NK-92 (cell line): Measurements from ENCODE around the gene PPP6R3.

ENCODE experiments used
- DNase-seq: peaks from one replicate; lab custom pipeline; 2025; ENCODE audit not compliant: unreplicated experiment; lab: John Stamatoyannopoulos, UW

PPP6R3 gene, protein sequence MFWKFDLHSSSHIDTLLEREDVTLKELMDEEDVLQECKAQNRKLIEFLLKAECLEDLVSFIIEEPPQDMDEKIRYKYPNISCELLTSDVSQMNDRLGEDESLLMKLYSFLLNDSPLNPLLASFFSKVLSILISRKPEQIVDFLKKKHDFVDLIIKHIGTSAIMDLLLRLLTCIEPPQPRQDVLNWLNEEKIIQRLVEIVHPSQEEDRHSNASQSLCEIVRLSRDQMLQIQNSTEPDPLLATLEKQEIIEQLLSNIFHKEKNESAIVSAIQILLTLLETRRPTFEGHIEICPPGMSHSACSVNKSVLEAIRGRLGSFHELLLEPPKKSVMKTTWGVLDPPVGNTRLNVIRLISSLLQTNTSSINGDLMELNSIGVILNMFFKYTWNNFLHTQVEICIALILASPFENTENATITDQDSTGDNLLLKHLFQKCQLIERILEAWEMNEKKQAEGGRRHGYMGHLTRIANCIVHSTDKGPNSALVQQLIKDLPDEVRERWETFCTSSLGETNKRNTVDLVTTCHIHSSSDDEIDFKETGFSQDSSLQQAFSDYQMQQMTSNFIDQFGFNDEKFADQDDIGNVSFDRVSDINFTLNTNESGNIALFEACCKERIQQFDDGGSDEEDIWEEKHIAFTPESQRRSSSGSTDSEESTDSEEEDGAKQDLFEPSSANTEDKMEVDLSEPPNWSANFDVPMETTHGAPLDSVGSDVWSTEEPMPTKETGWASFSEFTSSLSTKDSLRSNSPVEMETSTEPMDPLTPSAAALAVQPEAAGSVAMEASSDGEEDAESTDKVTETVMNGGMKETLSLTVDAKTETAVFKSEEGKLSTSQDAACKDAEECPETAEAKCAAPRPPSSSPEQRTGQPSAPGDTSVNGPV

DNA sequence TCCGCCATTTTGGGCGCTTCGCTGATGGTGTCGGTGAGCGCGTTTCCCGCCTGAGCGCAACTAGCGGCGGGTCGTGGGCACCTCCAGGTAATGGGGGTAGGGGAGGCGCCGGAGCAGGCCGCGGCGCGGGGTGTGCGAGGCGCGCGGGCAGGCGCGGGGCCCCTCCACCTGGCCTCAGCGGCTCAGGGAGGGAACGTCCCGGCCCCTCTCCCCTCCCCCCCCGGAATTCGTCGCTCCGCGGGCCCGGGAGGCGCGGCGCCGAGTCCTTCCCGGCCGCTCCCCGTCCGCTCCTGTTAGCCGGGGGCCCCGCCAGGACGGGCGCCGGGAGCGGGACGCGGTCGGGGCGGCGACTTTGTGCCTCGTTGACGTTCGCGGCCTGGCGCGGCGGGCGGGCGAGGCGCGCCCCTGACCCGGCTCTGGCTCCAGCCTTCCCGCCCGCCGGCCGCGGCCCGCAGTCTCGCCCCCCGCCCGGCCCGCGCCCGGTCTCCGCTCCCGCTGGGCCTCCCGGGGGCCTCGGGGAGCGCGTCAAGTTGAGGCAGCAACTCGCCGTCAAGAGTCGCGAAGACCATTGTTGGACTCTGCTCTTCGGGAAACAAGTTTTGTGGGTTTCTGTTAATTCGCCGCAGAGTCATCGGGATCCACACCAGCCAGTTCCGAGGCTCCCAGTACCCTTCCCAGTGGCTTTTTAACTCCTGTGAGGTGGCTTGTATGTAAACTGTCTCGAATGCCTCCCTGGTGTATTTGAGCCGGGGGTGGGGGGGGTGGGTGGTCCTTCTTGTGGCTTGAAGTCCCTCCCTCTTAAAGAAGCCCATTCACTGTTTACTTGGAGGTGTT is at the start of gene PPP6R3:
Gene PPP6R3 (plus strand): TSS at position 12 of the 834 bp plus-strand sequence. CDS start 76,913 bp downstream, outside the sequence.
- no peak for DNase-seq

DNA sequence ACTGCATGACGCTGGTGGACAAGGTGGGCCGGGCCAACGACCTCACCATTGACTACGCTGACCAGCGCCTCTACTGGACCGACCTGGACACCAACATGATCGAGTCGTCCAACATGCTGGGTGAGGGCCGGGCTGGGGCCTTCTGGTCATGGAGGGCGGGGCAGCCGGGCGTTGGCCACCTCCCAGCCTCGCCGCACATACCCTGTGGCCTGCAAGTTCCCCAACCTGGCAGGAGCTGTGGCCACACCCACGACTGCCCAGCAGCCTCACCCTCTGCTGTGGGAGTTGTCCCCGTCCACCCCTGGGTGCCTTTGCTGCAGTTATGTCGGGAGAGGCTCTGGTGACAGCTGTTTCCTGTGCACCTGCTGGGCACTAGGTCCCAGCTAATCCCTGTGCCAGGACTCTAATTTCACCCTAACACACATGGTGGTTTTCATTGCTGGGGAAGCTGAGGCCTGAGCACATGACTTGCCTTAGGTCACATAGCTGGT is 49.0 kb upstream of the PPP6R3 start:
- DNase-seq: no peak

DNA sequence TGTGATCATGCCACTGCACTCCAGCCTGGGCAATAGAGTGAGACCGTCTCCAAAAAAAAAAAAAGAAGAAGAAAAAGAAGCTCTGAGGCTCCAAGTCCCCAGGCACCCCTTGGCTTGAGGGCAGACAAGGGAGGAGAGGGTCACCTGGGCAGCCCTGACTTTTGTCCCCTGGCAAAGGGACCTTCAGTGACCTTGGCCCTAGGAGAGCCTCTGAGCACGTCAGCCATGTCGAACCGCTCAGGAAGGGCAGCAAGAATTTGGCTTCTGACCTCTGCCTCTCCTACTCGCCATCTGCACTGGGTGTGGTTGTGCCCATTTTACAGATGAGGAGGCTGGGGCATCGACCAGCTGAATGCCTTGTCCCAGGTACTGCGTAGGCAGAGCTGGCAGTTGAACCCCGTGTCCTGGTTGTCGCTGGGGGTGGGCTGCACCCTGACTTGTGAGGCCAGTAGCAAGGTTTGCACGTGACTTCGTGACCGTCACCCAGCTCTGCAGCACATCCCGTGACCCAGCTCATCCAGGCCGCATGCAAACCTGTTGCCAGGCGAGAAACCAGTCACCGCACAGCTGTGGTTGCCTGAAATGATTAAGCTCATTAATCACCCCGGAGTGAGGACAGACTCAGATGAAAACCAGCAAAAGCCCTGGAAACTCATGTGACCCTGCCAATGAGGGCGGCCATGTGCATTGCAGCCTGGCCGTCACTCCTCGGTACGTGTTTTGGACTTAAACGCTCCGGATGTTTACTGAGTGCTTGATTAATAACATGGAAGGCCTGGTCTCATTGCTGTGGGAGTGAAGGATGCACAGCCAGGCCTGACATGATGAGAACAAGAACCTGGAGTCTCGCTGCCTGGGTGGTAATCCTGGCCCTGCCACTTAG is 47.7 kb upstream of the PPP6R3 start:
- no peak for DNase-seq

DNA sequence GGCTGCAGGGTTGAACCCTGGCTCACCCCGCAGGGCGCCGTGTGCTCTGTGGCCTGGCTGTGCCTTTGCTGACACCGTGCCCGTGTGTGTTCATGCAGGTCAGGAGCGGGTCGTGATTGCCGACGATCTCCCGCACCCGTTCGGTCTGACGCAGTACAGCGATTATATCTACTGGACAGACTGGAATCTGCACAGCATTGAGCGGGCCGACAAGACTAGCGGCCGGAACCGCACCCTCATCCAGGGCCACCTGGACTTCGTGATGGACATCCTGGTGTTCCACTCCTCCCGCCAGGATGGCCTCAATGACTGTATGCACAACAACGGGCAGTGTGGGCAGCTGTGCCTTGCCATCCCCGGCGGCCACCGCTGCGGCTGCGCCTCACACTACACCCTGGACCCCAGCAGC is 47.0 kb upstream of the PPP6R3 start:
- no peak for DNase-seq

DNA sequence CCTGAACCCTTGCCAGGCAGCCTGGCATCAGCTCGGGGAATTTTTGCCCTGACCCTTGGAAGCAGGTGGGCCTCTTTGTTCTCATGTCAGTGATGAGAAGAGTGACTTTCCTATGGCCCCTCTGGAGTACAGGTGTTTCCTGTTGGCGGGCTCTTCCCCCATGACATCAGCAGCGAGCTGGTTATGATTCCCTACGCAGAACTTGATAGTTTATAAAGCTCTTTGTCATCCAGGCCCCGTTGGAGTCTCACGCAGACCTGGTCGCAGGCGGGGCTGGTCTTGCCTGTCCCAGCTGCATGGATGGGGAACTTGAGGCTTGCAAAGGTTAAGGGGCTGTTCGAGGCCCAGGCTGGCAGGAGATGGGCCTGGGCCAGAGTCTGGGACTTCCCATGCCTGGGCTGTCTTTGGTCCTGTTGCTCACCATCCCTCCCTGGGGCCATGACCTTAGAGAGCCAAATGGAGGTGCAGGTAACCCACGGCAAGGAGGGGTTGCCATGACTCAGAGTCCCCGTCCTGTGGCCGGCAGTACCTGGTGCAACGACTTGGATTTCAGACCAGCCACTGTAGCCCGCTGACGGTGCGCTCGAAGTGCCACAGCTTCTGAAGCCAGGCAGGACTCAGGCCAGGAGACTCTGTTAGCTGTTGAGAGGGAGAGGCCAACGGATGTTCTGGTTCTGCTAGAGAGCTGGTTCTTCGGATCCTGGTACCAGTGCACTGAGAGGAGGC is 45.9 kb upstream of the PPP6R3 start:
- no peak for DNase-seq

DNA sequence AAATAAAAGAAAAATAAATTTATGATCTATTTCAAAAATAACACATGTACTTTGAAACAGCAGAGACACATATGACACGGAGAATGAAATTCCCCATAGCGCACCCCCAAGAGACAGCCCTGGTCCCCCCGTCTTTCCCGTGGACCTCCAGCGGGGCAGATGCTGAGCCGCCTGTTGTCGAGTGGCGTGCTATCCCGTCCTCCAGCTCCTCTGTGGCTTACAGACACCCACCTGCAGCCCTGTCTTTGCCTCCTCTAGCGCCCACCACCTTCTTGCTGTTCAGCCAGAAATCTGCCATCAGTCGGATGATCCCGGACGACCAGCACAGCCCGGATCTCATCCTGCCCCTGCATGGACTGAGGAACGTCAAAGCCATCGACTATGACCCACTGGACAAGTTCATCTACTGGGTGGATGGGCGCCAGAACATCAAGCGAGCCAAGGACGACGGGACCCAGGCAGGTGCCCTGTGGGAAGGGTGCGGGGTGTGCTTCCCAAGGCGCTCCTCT is 44.4 kb upstream of the PPP6R3 start:
- DNase-seq: no peak

DNA sequence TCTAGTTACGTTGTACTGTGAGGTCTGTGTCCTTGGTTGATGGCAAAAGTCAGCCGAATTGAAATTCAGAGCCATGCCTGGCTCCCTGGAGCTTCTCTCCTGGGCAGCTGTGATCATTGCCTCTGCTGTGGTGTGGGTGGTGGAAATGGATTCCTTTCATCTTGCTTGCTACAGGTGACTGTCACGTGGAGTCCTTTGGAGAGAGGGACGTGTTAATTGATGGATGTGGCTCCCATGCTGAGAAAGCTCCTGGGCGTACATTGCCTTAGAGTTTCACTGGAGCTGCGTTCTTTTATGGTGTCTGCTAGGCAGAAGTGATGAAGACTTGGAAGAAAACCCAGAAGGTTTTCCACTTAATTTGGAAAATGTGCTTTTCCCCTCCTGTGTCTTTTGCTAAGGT is 41.9 kb upstream of the PPP6R3 start:
- DNase-seq: no peak

DNA sequence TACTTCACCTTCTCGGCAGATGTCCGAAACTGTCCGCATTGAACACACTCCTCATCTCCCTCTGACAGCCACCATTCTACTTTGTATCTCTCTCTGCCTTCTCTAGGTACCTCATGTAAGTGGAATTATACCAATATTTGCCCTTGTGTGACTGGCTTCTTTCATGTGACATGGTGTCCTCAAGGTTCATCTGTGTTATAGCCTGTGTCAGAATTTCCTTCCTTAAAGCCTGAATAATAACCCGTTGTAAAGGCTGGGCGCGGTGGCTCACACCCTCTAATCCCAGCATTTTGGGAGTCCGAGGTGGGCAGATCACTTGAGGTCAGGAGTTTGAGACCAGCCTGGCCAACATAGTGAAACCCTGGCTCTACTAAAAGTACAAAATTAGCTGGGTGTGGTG is 40.4 kb upstream of the PPP6R3 start:
- DNase-seq: no peak

DNA sequence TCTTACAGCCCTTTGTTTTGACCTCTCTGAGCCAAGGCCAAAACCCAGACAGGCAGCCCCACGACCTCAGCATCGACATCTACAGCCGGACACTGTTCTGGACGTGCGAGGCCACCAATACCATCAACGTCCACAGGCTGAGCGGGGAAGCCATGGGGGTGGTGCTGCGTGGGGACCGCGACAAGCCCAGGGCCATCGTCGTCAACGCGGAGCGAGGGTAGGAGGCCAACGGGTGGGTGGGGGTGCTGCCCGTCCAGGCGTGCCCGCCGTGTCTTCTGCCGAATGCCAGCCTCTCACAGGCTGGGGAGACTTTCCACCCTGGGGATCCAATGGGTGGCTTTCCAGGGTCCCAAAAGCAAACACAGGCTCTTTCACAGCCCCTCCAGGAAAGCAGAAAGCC is 37.1 kb upstream of the PPP6R3 start:
- DNase-seq: no peak

DNA sequence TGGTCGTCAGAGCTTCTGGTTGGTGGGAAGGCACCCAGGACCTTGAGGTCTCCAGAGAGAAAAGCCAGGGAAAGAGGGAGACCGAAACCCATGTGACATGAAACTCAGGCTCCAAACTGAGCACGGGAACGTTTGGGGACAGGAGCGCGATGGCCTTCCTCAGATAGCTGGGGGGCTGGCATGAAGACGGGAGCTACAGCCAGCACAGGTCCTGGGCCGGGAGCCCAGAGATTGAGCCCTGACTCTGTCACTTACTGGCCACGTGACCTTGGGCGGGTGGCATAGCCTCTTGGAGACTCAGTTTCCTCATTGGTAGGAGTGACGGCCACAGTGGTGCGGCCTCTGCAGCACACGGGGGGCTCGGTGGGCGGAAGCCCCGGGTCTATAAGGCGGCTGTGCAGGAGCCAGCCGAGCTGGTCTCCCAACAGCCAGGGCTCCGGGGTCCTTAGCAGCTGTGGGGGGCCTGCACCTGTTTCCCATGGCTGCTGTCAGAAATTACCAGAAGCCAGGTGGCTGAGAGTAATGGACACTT is 36.4 kb upstream of the PPP6R3 start:
- no peak for DNase-seq

DNA sequence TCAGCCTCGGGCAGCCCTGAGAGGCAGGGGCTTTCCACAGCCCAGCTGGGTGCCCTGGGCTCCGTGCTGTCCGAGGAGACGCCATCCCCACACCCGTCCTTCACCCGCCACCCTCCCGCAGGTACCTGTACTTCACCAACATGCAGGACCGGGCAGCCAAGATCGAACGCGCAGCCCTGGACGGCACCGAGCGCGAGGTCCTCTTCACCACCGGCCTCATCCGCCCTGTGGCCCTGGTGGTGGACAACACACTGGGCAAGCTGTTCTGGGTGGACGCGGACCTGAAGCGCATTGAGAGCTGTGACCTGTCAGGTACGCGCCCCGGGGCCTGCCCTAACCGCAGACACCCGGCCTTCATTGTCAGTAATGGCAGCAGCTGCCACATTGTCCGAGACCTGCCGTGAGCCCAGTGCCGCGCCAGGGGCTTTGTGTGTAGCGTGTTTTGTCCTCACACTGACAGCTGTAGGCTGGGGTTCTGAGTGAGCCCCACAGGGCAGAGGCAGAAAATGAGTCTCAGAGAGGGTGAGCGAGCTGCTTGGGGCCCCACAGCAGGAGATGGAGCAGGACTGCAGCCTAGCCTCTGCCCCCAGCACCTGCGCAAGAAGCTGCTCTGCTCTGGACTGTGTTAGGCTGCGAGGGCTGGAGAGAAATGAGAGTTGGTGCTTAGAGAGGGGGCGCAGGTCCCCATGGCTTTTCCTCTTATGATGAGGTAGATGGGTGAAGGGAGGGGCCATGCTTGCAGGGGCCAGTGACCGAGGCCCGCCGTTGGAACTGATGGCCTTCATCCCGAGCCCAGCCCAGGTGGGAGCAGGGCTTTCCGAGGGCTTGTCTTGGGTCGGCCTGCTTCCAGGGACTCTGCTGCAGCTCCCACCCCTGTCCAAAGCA is 35.3 kb upstream of the PPP6R3 start:
- no peak for DNase-seq

DNA sequence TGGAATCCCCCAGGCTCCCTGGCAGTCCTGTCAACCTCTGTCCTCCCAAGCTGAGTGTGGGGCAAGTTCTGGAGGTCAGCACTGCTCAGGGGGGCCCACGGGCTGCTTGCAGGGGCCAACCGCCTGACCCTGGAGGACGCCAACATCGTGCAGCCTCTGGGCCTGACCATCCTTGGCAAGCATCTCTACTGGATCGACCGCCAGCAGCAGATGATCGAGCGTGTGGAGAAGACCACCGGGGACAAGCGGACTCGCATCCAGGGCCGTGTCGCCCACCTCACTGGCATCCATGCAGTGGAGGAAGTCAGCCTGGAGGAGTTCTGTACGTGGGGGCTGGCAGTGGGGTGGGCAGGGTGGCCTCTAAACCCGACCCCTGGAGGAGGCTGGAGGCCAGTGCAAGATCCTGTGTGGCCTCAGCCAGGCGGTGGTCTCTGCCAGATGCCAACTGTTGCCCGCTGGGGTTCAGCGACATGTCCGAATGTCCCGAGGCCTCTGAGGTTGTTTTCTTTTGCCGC is 34.6 kb upstream of the PPP6R3 start:
- no peak for DNase-seq

DNA sequence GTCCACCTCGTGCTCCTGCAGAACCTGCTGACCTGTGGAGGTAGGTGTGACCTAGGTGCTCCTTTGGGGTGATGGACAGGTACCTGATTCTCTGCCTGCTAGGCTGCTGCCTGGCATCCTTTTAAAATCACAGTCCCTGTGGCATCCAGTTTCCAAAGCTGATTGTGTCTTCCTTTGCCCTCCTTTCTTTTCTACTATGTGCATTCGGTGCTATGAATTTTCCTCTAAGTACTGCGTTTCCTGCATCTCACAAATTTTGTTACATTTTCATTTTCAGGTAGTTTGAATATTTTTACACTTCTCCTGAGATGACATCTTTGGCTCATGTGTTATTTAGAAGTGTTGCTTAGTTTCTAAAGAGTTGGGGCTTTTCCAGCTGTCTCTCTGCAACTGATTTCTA is 30.9 kb upstream of the PPP6R3 start:
- no peak for DNase-seq

DNA sequence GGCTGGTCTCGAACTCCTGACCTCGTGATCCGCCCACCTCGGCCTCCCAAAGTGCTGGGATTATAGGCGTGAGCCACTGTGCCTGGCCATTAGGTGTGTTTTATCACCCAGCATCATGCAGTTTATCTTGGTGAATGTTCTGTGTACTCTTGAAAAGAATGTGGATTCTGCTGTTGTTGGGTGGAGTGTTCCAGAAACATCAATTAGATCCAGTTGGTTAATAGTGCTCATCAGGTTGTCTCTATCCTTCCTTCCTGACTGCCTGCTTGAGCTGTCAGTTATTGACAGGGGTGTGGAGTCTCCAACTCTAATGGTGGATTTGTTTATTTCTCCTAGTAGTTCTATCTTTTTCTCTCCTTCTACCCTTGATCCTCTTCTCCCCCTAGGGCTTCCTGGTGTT is 30.2 kb upstream of the PPP6R3 start:
- DNase-seq: no peak

DNA sequence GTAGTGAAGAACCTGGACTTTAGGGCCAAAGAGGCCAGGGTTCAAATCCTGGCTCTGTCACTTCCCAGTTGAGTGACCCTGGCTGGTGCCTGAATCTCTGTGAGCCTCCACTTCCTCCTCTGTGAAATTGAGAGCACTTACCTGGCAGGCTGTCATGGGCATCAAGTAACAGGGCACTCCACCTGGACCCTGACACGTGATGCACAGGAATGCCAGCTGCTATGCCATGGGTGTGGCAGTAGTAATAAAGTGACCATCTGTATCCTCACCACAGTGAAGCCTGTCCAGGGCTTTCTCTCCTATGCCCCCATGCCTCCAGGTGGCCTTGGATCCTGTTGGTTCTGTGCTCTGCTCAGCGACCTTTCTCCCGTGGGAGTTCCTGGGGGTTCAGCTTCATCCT is 29.8 kb upstream of the PPP6R3 start:
- DNase-seq: no peak

DNA sequence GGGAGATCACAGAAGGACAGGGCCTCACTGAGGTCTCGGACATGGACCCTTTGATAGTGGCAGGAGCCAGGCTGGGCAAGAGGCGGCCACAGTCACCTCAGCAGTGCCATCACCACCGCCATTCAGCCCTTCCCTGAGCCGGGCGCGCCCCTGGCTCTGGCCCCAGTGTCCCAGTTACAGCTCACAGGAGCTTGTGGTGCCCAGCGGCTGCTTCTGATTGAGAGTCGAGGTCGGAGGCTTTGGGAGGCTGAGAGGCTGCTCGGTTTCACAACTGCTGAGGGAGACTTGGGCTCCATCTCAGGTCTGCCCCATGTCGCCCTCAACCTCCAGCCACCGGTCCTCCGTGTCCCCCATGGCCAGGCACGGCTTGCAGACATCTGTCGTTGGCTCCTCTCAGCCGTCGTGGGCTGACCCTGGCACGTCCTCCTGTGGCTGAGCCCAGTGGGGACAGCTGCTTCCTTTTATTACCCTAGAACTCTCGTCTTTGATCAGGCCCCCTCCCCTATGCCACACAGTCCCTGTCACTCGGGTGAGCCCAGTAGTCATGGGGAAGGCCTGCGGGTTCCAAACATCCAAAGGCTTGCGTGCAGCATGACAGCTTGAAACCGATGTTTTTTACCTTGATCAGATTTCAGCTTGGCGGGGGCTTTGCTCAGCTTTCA is 28.4 kb upstream of the PPP6R3 start:
- DNase-seq: no peak

DNA sequence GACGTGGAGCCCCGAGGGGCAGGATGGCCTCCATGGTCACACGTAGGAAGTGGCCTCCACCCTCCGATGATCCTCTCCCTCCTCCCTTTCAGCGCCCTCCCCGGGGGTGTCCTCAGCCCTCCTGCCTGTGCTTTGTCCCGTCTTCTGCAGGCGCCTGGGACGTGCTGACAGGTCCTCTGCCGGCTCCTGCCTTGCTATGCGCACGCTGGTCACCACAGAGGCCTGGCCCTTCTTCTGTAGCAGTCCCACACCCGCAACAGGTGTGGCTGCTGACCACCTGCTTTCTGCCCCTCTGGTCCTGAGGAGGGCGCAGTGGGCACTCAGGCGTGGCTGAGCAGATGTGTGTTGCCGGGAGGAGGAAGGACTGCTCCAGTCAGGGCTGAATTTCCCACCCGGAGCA is 27.7 kb upstream of the PPP6R3 start:
- DNase-seq: no peak
